ENCODE data around the gene HLF. TPM values are rescaled to one million over a fixed set of nuclear protein-coding genes. Genes with fewer than 3 reads are reported as not detected.

HLF gene, protein sequence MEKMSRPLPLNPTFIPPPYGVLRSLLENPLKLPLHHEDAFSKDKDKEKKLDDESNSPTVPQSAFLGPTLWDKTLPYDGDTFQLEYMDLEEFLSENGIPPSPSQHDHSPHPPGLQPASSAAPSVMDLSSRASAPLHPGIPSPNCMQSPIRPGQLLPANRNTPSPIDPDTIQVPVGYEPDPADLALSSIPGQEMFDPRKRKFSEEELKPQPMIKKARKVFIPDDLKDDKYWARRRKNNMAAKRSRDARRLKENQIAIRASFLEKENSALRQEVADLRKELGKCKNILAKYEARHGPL
- total RNA-seq, result not detected in 2 replicates

DNA sequence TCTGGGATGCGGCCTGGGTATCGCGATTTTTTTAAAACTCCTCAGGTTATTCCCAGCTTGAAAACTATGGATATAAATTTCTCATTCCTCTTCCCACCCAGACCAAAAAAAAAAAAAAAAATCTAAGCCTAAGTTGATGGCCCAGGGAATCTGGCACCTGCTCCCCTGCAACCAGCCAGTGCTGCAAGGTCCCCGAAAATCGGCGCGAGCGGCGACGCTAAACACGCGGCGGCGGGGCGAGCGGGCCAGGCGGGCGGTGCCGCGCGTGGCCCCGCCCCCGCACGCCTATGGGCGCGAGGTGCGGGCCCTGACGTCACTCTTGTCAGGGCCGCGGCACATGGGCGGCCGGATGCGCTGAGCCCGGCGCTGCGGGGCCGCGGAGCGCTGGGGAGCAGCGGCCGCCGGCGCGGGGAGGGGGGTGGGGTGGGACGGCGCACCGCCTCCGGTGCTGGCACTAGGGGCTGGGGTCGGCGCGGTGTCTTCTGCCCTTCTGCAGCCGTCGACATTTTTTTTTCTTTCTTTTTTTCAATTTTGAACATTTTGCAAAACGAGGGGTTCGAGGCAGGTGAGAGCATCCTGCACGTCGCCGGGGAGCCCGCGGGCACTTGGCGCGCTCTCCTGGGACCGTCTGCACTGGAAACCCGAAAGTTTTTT lies at the start of gene HLF:
HLF (plus strand) TSS at position 316 of the 654 bp plus-strand sequence. CDS start 525 bp downstream, outside the sequence.

Other genes with a start within 250 kb of the HLF start
- 6.8 and 24.0 TPM in 2 replicates for gene MMD, start 156.9 kb downstream of the HLF start, total RNA-seq
- gene SMIM36, start 246.5 kb downstream of the HLF start, total RNA-seq, result not detected in 2 replicates

Measured in bladder microvascular endothelial cell (primary cell).